Measurements from ENCODE around the gene TBC1D16.

DNA sequence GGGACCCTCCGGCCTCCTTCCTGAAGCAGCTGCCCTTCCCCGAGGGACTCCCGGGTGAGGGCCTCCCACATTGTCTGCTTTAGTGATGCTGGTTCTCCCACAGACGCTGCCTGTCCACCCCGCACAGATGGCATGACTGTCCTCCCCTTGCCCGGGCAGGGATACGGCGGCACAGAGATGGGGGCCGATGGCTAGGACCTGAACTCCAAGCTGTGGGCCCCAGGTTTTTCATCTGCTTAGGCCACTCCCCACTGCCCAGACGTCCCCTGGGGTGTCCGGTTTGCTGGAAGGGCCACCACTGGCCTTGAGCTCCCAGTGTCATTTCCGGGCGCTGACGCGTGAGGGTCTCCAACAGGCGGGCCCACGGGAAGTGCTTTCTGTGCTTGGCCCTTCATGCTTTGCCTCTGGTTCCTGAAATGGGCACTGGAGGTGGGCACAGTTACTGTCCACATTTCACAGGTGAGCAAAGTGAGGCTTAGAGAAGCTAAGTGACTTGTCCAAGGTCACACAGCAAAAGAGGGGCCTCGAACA is 109.0 kb downstream of the TBC1D16 start:
- TF ChIP-seq, protein P1, sequence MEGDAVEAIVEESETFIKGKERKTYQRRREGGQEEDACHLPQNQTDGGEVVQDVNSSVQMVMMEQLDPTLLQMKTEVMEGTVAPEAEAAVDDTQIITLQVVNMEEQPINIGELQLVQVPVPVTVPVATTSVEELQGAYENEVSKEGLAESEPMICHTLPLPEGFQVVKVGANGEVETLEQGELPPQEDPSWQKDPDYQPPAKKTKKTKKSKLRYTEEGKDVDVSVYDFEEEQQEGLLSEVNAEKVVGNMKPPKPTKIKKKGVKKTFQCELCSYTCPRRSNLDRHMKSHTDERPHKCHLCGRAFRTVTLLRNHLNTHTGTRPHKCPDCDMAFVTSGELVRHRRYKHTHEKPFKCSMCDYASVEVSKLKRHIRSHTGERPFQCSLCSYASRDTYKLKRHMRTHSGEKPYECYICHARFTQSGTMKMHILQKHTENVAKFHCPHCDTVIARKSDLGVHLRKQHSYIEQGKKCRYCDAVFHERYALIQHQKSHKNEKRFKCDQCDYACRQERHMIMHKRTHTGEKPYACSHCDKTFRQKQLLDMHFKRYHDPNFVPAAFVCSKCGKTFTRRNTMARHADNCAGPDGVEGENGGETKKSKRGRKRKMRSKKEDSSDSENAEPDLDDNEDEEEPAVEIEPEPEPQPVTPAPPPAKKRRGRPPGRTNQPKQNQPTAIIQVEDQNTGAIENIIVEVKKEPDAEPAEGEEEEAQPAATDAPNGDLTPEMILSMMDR (conservative IDR thresholded peaks at IDR 0.05; ENCODE audit: low read length) = no peak
- TF ChIP-seq EZH2phosphoT487 (IDR thresholded peaks at IDR 0.05; ENCODE audit: borderline replicate concordance, low read depth, low read length) = no peak

Data from OCI-LY7 (cell line).